ENCODE measurements around the gene COX18. TPM values are rescaled to one million over a fixed set of nuclear protein-coding genes. Genes with fewer than 3 reads are reported as not detected.
A peak's percentile ranks its signal among the peaks of the same experiment; 100 is the strongest.

COX18 gene
- total RNA-seq, 3 donors from 2014 or later: 12.2 to 17.8 (median 14.2) TPM

DNA sequence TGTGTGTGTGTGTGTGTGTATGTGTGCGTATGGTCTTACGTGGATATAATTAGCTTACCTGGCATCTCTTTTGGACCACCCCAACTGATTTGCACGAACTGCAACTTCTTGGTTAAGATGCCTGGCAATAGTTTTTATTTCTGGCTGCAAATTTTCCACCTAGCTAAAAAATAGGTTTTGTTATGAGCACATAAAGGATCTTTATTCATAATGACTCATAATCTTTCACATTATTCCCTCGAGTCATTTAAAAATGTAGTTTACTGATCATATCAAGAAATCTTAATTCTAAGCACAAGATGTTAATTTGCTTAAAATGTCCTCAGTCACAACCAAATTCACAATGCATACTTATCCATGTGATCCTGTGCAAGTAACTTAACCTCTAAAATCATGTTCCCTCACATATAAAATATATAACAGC lies 1.5 kb downstream of the COX18 start:
- H3K9me3 ChIP-seq: no peaks in the 10 kb centered on the region
- TF ChIP-seq, protein P1, sequence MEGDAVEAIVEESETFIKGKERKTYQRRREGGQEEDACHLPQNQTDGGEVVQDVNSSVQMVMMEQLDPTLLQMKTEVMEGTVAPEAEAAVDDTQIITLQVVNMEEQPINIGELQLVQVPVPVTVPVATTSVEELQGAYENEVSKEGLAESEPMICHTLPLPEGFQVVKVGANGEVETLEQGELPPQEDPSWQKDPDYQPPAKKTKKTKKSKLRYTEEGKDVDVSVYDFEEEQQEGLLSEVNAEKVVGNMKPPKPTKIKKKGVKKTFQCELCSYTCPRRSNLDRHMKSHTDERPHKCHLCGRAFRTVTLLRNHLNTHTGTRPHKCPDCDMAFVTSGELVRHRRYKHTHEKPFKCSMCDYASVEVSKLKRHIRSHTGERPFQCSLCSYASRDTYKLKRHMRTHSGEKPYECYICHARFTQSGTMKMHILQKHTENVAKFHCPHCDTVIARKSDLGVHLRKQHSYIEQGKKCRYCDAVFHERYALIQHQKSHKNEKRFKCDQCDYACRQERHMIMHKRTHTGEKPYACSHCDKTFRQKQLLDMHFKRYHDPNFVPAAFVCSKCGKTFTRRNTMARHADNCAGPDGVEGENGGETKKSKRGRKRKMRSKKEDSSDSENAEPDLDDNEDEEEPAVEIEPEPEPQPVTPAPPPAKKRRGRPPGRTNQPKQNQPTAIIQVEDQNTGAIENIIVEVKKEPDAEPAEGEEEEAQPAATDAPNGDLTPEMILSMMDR (IDR thresholded peaks at IDR 0.05): no peak
- H3K4me3 ChIP-seq: peak overlapping the region; percentile 35
- ATAC-seq (no peak), DNase-seq (no peak)
- H3K4me1 ChIP-seq (ENCODE audit: low read depth): peaks cover 8% of the 10 kb centered on the region
- H3K36me3 ChIP-seq (ENCODE audit: low read depth): no peaks in the 10 kb centered on the region
- intact Hi-C loops (cut with DNase I, micrococcal nuclease): no loop called here

DNA sequence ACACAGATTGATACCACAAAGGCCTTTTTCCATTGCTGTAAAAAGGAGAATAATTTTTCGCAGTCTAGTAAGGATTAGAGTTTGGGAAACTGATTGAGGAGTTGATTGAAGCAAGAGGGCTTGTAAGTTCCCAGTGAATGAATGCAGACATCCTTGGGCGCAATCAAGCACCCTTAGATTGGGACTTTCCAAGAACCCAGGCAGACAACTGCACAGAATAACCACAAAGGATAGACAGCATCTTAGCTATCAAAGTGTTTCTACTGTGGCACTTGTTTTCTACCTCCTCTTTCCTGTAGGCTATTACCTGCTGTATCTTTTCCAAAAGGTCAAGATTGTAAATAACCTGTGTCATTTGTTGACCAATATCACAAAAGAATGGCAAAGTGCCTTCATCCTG lies 2.6 kb downstream of the COX18 start:
- ATAC-seq (no peak), DNase-seq (no peak)
- Histone ChIP-seq H3K4me1 (ENCODE audit: low read depth) (peaks cover 8% of the 10 kb centered on the region), H3K9me3 (no peaks in the 10 kb centered on the region), H3K36me3 (ENCODE audit: low read depth) (no peaks in the 10 kb centered on the region), H3K4me3 (no peak overlapping the region)
- TF ChIP-seq, protein P1 (IDR thresholded peaks at IDR 0.05): no peak
- intact Hi-C loops (cut with DNase I, micrococcal nuclease): no loop called here

DNA sequence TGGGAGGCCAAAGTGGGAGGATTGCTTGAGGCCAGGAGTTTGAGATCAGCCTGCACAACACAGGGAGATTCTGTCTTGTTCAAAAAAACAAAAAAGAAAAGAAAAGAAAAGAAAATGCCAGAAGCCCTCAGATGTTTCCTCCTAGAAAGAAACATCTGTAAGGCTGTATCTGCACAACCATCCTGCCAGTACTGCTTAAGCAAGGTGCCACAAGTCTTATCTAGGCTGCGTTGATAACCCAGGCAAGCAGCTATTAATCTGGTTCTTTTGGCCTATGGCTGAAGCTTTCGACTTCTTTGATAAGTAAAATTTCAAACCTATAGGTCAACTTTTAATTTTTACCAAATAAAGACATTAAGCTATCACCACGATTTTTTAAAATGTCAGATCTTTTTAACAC lies 3.1 kb downstream of the COX18 start:
- intact Hi-C loops (cut with DNase I, micrococcal nuclease): no loop called here
- ATAC-seq: no peak

DNA sequence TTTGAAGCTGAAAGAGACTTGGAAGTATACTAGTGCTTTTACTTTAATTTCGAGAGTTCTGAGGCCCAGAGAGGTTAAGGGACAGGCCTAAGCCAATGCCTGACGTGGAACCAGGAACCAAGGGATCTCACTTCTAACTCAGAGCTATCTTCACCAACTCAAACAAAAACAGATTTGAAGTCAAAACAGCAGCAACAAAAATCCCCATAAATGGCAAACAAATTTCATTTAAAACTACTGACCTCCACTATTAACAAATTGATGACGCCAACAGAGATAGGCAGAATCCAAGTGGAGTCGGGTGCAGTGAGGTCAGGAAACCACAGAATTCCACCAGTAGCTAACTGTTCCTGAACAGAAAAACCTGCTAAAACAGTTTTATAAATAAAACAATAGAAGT lies 5.0 kb downstream of the COX18 start:
- Histone ChIP-seq H3K4me3 (no peak overlapping the region), H3K36me3 (ENCODE audit: low read depth) (no peaks in the 10 kb centered on the region), H3K9me3 (no peaks in the 10 kb centered on the region), H3K4me1 (ENCODE audit: low read depth) (peaks cover 8% of the 10 kb centered on the region)
- no peak for ATAC-seq
- DNase-seq: no peak
- intact Hi-C loops (cut with DNase I, micrococcal nuclease): no loop called here
- TF ChIP-seq, protein P1 (IDR thresholded peaks at IDR 0.05): no peak

More for the DNA sequence above, 3.1 kb downstream of the COX18 start:
- peaks cover 8% of the 10 kb centered on the region for H3K4me1 ChIP-seq (ENCODE audit: low read depth)
- no peak overlapping the region for H3K4me3 ChIP-seq
- no peak for DNase-seq
- H3K9me3 ChIP-seq: no peaks in the 10 kb centered on the region
- H3K36me3 ChIP-seq (ENCODE audit: low read depth): no peaks in the 10 kb centered on the region
- TF ChIP-seq, protein P1 (IDR thresholded peaks at IDR 0.05): no peak

DNA sequence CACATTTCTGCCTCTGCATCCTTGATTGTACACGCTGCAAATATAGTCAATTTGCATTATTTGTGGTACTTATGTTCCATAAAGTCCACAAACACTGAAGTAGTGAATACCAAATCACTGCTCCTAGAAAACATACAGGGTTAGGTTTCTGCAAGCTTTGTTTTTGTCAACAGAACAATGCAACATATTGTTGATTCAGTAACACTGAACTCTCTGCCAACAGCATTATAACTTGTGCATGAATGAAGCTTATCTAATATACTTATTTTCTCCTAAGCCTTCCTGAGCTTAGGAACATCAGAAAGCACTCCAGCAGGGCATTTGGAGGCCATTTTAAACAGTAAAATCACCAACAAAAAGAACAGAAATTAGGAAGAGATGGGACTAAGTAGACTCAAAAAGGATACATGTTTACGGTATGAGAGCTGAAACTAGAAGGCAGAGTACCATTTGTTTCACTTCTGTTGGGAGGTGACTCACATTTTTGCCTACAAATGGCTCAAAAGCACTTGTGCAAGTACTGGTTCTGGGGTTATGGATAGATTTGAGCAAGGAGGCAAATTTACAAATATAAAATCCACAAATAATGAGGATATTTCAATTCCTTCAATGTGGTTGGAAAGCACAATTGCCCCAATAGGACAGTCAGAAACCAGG lies 14.1 kb downstream of the COX18 start:
- Histone ChIP-seq H3K4me3 (no peak overlapping the region), H3K4me1 (ENCODE audit: low read depth) (no peaks in the 10 kb centered on the region), H3K36me3 (ENCODE audit: low read depth) (no peaks in the 10 kb centered on the region), H3K9me3 (no peaks in the 10 kb centered on the region)
- intact Hi-C loops (cut with DNase I, micrococcal nuclease): no loop called here
- DNase-seq: no peak
- TF ChIP-seq, protein P1 (IDR thresholded peaks at IDR 0.05): no peak
- ATAC-seq: no peak
